Measurements from ENCODE around the gene PRRX2. TPM values are rescaled to one million over a fixed set of nuclear protein-coding genes. Genes with fewer than 3 reads are reported as not detected.

PRRX2 gene
- total and polyA plus RNA-seq, 9 of the 15 experiments (the other 6 are each of a cell fraction or from before 2014, with no cell fraction given), result 0.21 TPM; not detected in 8

GRCh38 chr9:129646654-129647053, 18.8 kb upstream of the PRRX2 start:
- in situ Hi-C loops (cut with MboI), result no loop called here
- no peaks in the 10 kb centered on the region for H3K9me3 ChIP-seq (replicated peaks; ENCODE audit: control insufficient read depth, insufficient read depth, low read depth, low read length)
- H3K9me1 ChIP-seq (ENCODE audit: control insufficient read depth, insufficient read depth, low read length), result no peaks in the 10 kb centered on the region
- no peaks in the 10 kb centered on the region for H4K20me1 ChIP-seq (replicated peaks; ENCODE audit: control insufficient read depth, insufficient read depth, low read length)
- no peak for FAIRE-seq
- H3K4me2 ChIP-seq (ENCODE audit: insufficient read depth, low read length), result no peak overlapping the region
- H3K27me3 ChIP-seq (ENCODE audit: control insufficient read depth in 2 of 2, insufficient read depth in 2 of 2, low read length in 2 of 2), result peaks cover 6 to 12% of the 10 kb centered on the region in 2 experiments; a peak in 4 of 5 replicates
- H3K27ac ChIP-seq (ENCODE audit: extremely low read depth, low read depth, low read length), result no peak overlapping the region
- no peak overlapping the region for H2AFZ ChIP-seq (ENCODE audit: low read depth, low read length)
- H3K36me3 ChIP-seq (ENCODE audit: control insufficient read depth, insufficient read depth, low read length), result no peaks in the 10 kb centered on the region
- peak; percentile 44 to 77; a peak in 3 of 4 replicates for TF ChIP-seq KDM1A (IDR thresholded peaks at IDR 0.05)
- peak; percentile 71; the same call in 1 of the 2 replicates for TF ChIP-seq BCOR (IDR thresholded peaks at IDR 0.05)
- no peak for TF ChIP-seq PRMT5 (CRISPR knock-in tag; IDR thresholded peaks at IDR 0.05)
- TF ChIP-seq ADNP (tag; IDR thresholded peaks at IDR 0.05), result 0 out of 2 replicates have a peak, but pooled peaks have one; percentile 27
- ATAC-seq, result no peak
- H3K4me1 ChIP-seq (replicated peaks in 1 of 2; ENCODE audit: control insufficient read depth in 2 of 2, insufficient read depth in 2 of 2, low read length in 2 of 2), result peaks cover 0 to 34% of the 10 kb centered on the region in 2 experiments; a peak in 3 of 5 replicates
- intact Hi-C loops (cut with micrococcal nuclease), result loop anchor here (10.0 kb wide), 1 partner anchor 238 kb away; no protein-coding TSS in a partner anchor
- CTCF ChIA-PET (ENCODE audit: low intra/inter-chr PET ratio), result no interaction called here
- DNase-seq (ENCODE audit: extremely low read depth in 1 of 4, low spot score in 3 of 4), result no peak
- WGBS (ENCODE audit: insufficient coverage, low coverage, missing lambda C conversion rate), result 74% methylated on average over 6 of the region's 7 CpGs
- POLR2A ChIA-PET, result no interaction called here
- no peak overlapping the region for H3K9ac ChIP-seq (ENCODE audit: insufficient read depth in 1 of 2, low read depth in 2 of 2, low read length in 2 of 2)
- H3K79me2 ChIP-seq (ENCODE audit: control insufficient read depth, insufficient read depth, low read length), result peaks cover 3% of the 10 kb centered on the region
- no TSS peak for BruUV-seq (replicated peaks)
- no peak overlapping the region for H3K4me3 ChIP-seq

- Histone ChIP-seq H3K9ac (ENCODE audit: insufficient read depth in 1 of 2, low read depth in 2 of 2, low read length in 2 of 2) (peak overlapping the region in 1 of 2 experiments; percentile 62; a peak in 1 of 4 replicates), H3K36me3 (ENCODE audit: control insufficient read depth, insufficient read depth, low read length) (no peaks in the 10 kb centered on the region), H3K9me1 (ENCODE audit: control insufficient read depth, insufficient read depth, low read length) (no peaks in the 10 kb centered on the region), H2AFZ (ENCODE audit: low read depth, low read length) (no peak overlapping the region), H3K4me2 (ENCODE audit: insufficient read depth, low read length) (no peak overlapping the region), H3K4me1 (replicated peaks in 1 of 2; ENCODE audit: control insufficient read depth in 2 of 2, insufficient read depth in 2 of 2, low read length in 2 of 2) (peaks cover 0 to 26% of the 10 kb centered on the region in 2 experiments; a peak in 3 of 5 replicates), H3K4me3 (no peak overlapping the region), H3K27ac (ENCODE audit: extremely low read depth, low read depth, low read length) (no peak overlapping the region), H3K27me3 (ENCODE audit: control insufficient read depth in 2 of 2, insufficient read depth in 2 of 2, low read length in 2 of 2) (peaks cover 6 to 14% of the 10 kb centered on the region in 2 experiments; a peak in 4 of 5 replicates), H4K20me1 (replicated peaks; ENCODE audit: control insufficient read depth, insufficient read depth, low read length) (no peaks in the 10 kb centered on the region), H3K9me3 (replicated peaks; ENCODE audit: control insufficient read depth, insufficient read depth, low read depth, low read length) (no peaks in the 10 kb centered on the region), H3K79me2 (ENCODE audit: control insufficient read depth, insufficient read depth, low read length) (no peaks in the 10 kb centered on the region)
- in situ Hi-C loops (cut with MboI) (no loop called here), intact Hi-C loops (cut with micrococcal nuclease) (loop anchor here (10.0 kb wide), 1 partner anchor 237 kb away; no protein-coding TSS in a partner anchor)
- no peak for TF ChIP-seq STAT6 (CRISPR knock-in tag; IDR thresholded peaks at IDR 0.05)
- FAIRE-seq (peak; percentile 51), DNase-seq (ENCODE audit: extremely low read depth in 1 of 4, low spot score in 3 of 4) (no peak), ATAC-seq (no peak)
- 93% methylated on average over 6 of the region's 10 CpGs for WGBS (ENCODE audit: insufficient coverage, low coverage, missing lambda C conversion rate)
- ChIA-PET CTCF (ENCODE audit: low intra/inter-chr PET ratio) (no interaction called here), POLR2A (interaction anchor here (0.6 kb wide), 1 partner anchor 187 kb away, joined by 3 read pairs; no protein-coding TSS in a partner anchor)
- no TSS peak for BruUV-seq (replicated peaks)
These were observed 17.8 kb upstream of the PRRX2 start for GRCh38 chr9:129647635-129648034.

Data from K562 (cell line).